Measurements from ENCODE around the gene RAET1L. TPM values are rescaled to one million over a fixed set of nuclear protein-coding genes. Genes with fewer than 3 reads are reported as not detected.

The RAET1L gene
- total and polyA plus RNA-seq, 5 donors from 2014 or later, result not detected

DNA sequence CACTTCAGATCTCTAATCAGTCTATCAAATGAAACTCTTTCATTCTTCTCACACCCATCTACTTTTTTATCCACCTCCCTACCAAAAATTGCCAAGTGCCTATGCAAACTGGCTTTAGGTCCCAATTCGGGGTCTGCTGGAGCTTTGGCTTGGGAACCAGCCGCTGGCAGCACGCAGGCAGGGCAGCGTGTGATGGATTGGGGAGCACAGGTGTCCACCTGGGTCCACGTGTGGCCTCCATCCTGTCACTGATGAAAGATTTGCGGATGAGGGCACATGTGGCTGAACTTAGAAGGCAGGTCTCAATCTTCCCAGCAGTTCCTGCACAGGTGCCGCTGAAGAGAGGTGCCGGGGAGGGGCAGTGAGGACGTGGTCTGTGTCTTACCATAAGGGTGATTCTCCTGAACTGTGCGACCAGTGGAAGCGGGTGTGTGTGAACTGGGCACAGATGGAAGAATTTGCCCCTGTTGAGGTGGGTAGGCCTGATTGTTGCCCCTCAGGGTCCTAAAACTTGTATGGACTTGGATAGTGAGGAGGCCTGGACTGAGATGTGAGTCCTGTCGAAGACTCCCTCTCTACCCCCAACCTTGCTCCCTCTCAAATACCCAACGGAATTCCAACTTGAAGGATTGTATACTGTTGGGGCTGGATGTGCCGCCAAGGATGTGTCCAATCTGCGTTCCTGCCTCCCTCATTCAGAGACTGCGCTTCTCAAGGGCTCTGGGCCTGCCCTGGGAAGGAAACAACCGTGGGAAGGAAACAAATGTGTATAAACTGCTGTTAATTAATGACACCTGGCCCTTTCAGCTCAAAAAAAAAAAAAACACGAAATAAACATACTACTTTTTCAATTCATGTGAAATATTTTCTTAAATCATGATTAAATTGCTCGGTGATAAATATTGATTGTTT lies 18.4 kb upstream of the RAET1L start:
- no peak overlapping the region for H3K4me3 Mint-ChIP-seq
- H3K4me1 Mint-ChIP-seq, result peaks cover 0 to 4% (median 1%) of the 10 kb centered on the region in 4 donors
- Histone ChIP-seq H3K9me3 (ENCODE audit: control insufficient read depth in 2 of 2, low read length in 2 of 2) (no peaks in the 10 kb centered on the region), H3K27me3 (ENCODE audit: control insufficient read depth, insufficient read depth, low read length) (peaks cover 14% of the 10 kb centered on the region), H3K4me3 (ENCODE audit: low read depth, low read length) (no peak overlapping the region), H3K36me3 (ENCODE audit: control insufficient read depth, insufficient read depth, low read length) (no peaks in the 10 kb centered on the region), H3K4me1 (ENCODE audit: control insufficient read depth, insufficient read depth, low read length, poor library complexity, severe bottlenecking) (no peaks in the 10 kb centered on the region), H3K27ac (ENCODE audit: insufficient read depth, low read length, poor library complexity, severe bottlenecking) (no peak overlapping the region)
- H3K9me3 Mint-ChIP-seq, result peaks cover 0 to 3% (median 0%) of the 10 kb centered on the region in 7 donors
- no peak for ATAC-seq (ENCODE audit: low read depth in 2 of 2)
- H3K36me3 Mint-ChIP-seq, result no peaks in the 10 kb centered on the region
- no peak overlapping the region for H3K27ac Mint-ChIP-seq
- no peak for DNase-seq
- peaks cover 65% of the 10 kb centered on the region for H3K27me3 Mint-ChIP-seq

DNA sequence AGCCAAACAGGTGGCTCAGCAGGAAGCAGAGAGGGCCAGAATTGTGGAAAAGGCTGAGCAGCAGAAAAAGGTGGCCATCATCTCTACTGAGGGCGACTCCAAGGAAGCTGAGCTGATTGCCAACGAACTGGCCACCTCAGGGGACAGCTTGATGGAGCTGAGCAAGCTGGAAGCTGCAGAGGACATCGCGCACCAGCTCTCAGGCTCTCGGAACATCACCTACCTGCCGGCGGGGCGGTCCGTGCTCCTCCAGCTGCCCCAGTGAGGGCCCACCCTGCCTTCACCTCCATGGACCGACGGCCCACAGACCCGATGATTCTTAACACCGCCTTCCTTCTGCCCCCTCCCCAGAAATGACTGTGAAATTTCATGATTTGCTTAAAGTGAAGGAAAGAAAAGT lies 17.8 kb upstream of the RAET1L start:
- H3K4me3 ChIP-seq (ENCODE audit: low read depth, low read length), result no peak overlapping the region
- H3K36me3 Mint-ChIP-seq, result no peaks in the 10 kb centered on the region
- peaks cover 0 to 3% (median 0%) of the 10 kb centered on the region in 7 donors for H3K9me3 Mint-ChIP-seq
- no peak for ATAC-seq (ENCODE audit: low read depth in 2 of 2)
- peaks cover 18% of the 10 kb centered on the region for H3K27me3 ChIP-seq (ENCODE audit: control insufficient read depth, insufficient read depth, low read length)
- DNase-seq, result no peak
- H3K36me3 ChIP-seq (ENCODE audit: control insufficient read depth, insufficient read depth, low read length), result no peaks in the 10 kb centered on the region
- peaks cover 1% of the 10 kb centered on the region for H3K4me1 ChIP-seq (ENCODE audit: control insufficient read depth, insufficient read depth, low read length, poor library complexity, severe bottlenecking)
- peaks cover 68% of the 10 kb centered on the region for H3K27me3 Mint-ChIP-seq
- no peak overlapping the region for H3K4me3 Mint-ChIP-seq
- peaks cover 0 to 9% (median 4%) of the 10 kb centered on the region in 4 donors for H3K4me1 Mint-ChIP-seq
- H3K27ac ChIP-seq (ENCODE audit: insufficient read depth, low read length, poor library complexity, severe bottlenecking), result no peak overlapping the region
- H3K9me3 ChIP-seq (ENCODE audit: control insufficient read depth in 2 of 2, low read length in 2 of 2), result no peaks in the 10 kb centered on the region
- no peak overlapping the region for H3K27ac Mint-ChIP-seq

DNA sequence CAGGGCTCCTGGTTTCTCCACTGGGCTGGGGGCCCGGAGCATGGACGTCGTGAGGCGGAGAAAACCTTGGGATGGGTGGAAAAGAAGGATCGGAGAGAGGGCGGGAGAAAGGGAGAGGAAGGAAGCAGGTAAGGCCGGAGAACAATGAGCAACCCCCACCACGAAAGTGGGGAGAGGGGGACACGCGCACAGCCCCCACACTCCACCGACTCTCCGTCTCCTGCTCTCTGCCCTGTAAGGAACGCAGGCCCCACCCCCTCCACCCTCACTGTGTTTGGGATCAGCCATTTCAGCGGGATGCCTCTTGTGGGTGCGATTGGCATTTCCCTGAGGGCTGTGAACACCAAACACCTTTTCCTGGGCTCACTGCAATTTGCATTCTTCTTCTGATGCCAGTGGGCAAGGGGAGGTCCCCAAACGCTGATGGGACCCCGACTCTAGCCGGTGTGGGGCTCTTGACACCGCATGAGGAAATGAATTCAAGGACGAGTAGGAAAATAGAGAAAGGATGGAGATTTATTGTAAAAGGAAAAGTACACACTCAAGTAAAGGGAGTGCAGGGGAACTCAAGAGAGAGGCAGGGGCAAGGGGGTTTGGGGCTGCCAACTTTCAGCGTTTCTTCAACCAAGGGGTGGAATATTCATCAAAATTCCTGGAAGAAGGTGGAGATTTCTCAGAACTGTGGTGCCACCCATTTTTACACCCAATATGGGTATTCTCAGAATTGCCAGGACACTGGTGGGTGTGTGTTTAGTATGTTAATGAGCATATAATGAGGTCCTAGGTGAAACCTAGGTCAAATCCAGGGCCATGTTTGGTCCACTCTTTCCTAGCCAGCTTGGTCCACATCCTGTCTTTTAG lies 13.1 kb upstream of the RAET1L start:
- Mint-ChIP-seq H3K4me3 (peak overlapping the region in 3 of 4 donors; percentile 2 to 22 (median 9)), H3K36me3 (no peaks in the 10 kb centered on the region), H3K27me3 (peaks cover 77% of the 10 kb centered on the region), H3K27ac (no peak overlapping the region), H3K9me3 (peaks cover 0 to 2% (median 0%) of the 10 kb centered on the region in 7 donors), H3K4me1 (peaks cover 0 to 13% (median 8%) of the 10 kb centered on the region in 4 donors)
- ATAC-seq (ENCODE audit: low read depth in 2 of 2), result no peak
- peak in 1 of 3 donors; percentile 29 for DNase-seq
- no peaks in the 10 kb centered on the region for H3K36me3 ChIP-seq (ENCODE audit: control insufficient read depth, insufficient read depth, low read length)
- H3K27ac ChIP-seq (ENCODE audit: insufficient read depth, low read length, poor library complexity, severe bottlenecking), result no peak overlapping the region
- peaks cover 11% of the 10 kb centered on the region for H3K4me1 ChIP-seq (ENCODE audit: control insufficient read depth, insufficient read depth, low read length, poor library complexity, severe bottlenecking)
- H3K9me3 ChIP-seq (ENCODE audit: control insufficient read depth in 2 of 2, low read length in 2 of 2), result no peaks in the 10 kb centered on the region
- H3K4me3 ChIP-seq (ENCODE audit: low read depth, low read length), result no peak overlapping the region
- H3K27me3 ChIP-seq (ENCODE audit: control insufficient read depth, insufficient read depth, low read length), result peaks cover 30% of the 10 kb centered on the region

- H3K36me3 Mint-ChIP-seq, result no peaks in the 10 kb centered on the region
- DNase-seq, result no peak
- peak overlapping the region in 2 of 4 donors; percentile 73 to 84 for H3K4me3 Mint-ChIP-seq
- H3K4me1 ChIP-seq (ENCODE audit: control insufficient read depth, insufficient read depth, low read length, poor library complexity, severe bottlenecking), result peaks cover 11% of the 10 kb centered on the region
- H3K27ac Mint-ChIP-seq, result no peak overlapping the region
- no peaks in the 10 kb centered on the region for H3K36me3 ChIP-seq (ENCODE audit: control insufficient read depth, insufficient read depth, low read length)
- H3K4me1 Mint-ChIP-seq, result peaks cover 0 to 13% (median 8%) of the 10 kb centered on the region in 4 donors
- no peak overlapping the region for H3K4me3 ChIP-seq (ENCODE audit: low read depth, low read length)
- no peaks in the 10 kb centered on the region for H3K9me3 ChIP-seq (ENCODE audit: control insufficient read depth in 2 of 2, low read length in 2 of 2)
- H3K27me3 Mint-ChIP-seq, result peaks cover 74% of the 10 kb centered on the region
- peaks cover 35% of the 10 kb centered on the region for H3K27me3 ChIP-seq (ENCODE audit: control insufficient read depth, insufficient read depth, low read length)
- peaks cover 0 to 2% (median 0%) of the 10 kb centered on the region in 7 donors for H3K9me3 Mint-ChIP-seq
- ATAC-seq (ENCODE audit: low read depth in 2 of 2), result peak in 1 of 2 donors; percentile 11
- H3K27ac ChIP-seq (ENCODE audit: insufficient read depth, low read length, poor library complexity, severe bottlenecking), result no peak overlapping the region
These were observed 12.3 kb upstream of the RAET1L start for GRCh38 chr6:150037526-150038201.

DNA sequence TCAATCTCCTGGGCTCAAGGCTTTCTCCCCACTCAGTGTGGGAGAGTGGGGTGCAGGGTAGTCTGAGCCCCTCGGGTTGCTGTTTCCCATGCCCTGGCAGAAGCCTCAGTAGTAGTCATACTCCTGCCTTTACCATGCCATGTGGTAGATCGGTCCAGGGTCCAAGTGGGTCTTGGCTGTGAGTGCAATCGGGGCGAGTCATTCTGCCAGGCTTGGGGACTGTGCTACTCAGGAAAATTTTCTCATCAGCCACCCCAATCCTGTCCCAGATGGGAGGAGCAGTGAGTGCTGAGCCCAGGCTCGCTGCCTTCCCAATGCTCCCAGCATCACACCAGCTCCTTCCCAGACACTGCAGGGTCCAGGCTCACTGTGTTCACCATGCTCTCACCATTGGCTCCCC lies 10.7 kb upstream of the RAET1L start:
- Histone ChIP-seq H3K27ac (ENCODE audit: insufficient read depth, low read length, poor library complexity, severe bottlenecking) (no peak overlapping the region), H3K27me3 (ENCODE audit: control insufficient read depth, insufficient read depth, low read length) (peaks cover 35% of the 10 kb centered on the region), H3K36me3 (ENCODE audit: control insufficient read depth, insufficient read depth, low read length) (no peaks in the 10 kb centered on the region), H3K4me1 (ENCODE audit: control insufficient read depth, insufficient read depth, low read length, poor library complexity, severe bottlenecking) (peaks cover 11% of the 10 kb centered on the region), H3K9me3 (ENCODE audit: control insufficient read depth in 2 of 2, low read length in 2 of 2) (no peaks in the 10 kb centered on the region), H3K4me3 (ENCODE audit: low read depth, low read length) (no peak overlapping the region)
- Mint-ChIP-seq H3K4me3 (no peak overlapping the region), H3K4me1 (peaks cover 0 to 13% (median 8%) of the 10 kb centered on the region in 4 donors), H3K36me3 (no peaks in the 10 kb centered on the region), H3K27ac (no peak overlapping the region), H3K27me3 (peaks cover 71% of the 10 kb centered on the region), H3K9me3 (peaks cover 0 to 2% (median 0%) of the 10 kb centered on the region in 7 donors)
- ATAC-seq (ENCODE audit: low read depth in 2 of 2) (no peak), DNase-seq (no peak)

- no peak for DNase-seq
- Mint-ChIP-seq H3K36me3 (no peaks in the 10 kb centered on the region), H3K9me3 (peaks cover 0 to 2% (median 0%) of the 10 kb centered on the region in 7 donors), H3K4me1 (peaks cover 0 to 10% (median 2%) of the 10 kb centered on the region in 4 donors), H3K4me3 (no peak overlapping the region), H3K27ac (peak overlapping the region in 1 of 3 donors; percentile 40), H3K27me3 (peaks cover 65% of the 10 kb centered on the region)
- H3K36me3 ChIP-seq (ENCODE audit: control insufficient read depth, insufficient read depth, low read length), result no peaks in the 10 kb centered on the region
- no peak overlapping the region for H3K27ac ChIP-seq (ENCODE audit: insufficient read depth, low read length, poor library complexity, severe bottlenecking)
- no peak overlapping the region for H3K4me3 ChIP-seq (ENCODE audit: low read depth, low read length)
- H3K27me3 ChIP-seq (ENCODE audit: control insufficient read depth, insufficient read depth, low read length), result peaks cover 23% of the 10 kb centered on the region
- peaks cover 11% of the 10 kb centered on the region for H3K4me1 ChIP-seq (ENCODE audit: control insufficient read depth, insufficient read depth, low read length, poor library complexity, severe bottlenecking)
- ATAC-seq (ENCODE audit: low read depth in 2 of 2), result no peak
- H3K9me3 ChIP-seq (ENCODE audit: control insufficient read depth in 2 of 2, low read length in 2 of 2), result no peaks in the 10 kb centered on the region
These were observed 8.0 kb upstream of the RAET1L start for GRCh38 chr6:150033207-150033771.

DNA sequence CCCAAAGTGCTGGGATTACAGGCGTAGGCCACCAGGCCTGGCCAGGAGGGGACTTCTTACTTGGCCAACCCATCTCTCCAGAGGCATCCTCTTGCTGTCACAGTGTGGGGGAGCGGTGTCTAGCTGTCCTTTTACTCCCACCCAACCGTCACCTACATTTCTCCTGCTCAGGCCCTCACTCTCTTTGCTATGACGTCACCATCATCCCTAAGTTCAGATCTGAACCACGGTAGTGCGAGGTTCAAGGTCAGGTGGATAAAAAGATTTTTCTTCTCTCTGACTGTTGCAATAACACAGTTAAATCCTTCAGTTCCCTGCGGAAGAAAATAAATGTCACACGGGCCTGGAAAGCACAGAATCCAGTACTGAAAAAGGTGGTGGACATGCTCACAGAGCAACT lies 7.3 kb upstream of the RAET1L start:
- ATAC-seq (ENCODE audit: low read depth in 2 of 2) (no peak), DNase-seq (no peak)
- Histone ChIP-seq H3K4me1 (ENCODE audit: control insufficient read depth, insufficient read depth, low read length, poor library complexity, severe bottlenecking) (peaks cover 5% of the 10 kb centered on the region), H3K9me3 (ENCODE audit: control insufficient read depth in 2 of 2, low read length in 2 of 2) (no peaks in the 10 kb centered on the region), H3K27me3 (ENCODE audit: control insufficient read depth, insufficient read depth, low read length) (peaks cover 26% of the 10 kb centered on the region), H3K27ac (ENCODE audit: insufficient read depth, low read length, poor library complexity, severe bottlenecking) (no peak overlapping the region), H3K36me3 (ENCODE audit: control insufficient read depth, insufficient read depth, low read length) (no peaks in the 10 kb centered on the region), H3K4me3 (ENCODE audit: low read depth, low read length) (no peak overlapping the region)
- peak overlapping the region in 1 of 3 donors; percentile 40 for H3K27ac Mint-ChIP-seq
- peaks cover 68% of the 10 kb centered on the region for H3K27me3 Mint-ChIP-seq
- H3K36me3 Mint-ChIP-seq, result no peaks in the 10 kb centered on the region
- no peak overlapping the region for H3K4me3 Mint-ChIP-seq
- H3K4me1 Mint-ChIP-seq, result peaks cover 0 to 7% (median 2%) of the 10 kb centered on the region in 4 donors
- peaks cover 0 to 2% (median 0%) of the 10 kb centered on the region in 7 donors for H3K9me3 Mint-ChIP-seq

Data from CD4-positive, CD25-positive, alpha-beta regulatory T cell (primary cell).